HEK293 (cell line): ENCODE results near the gene TTYH2.

Source experiments
- CTCF ChIA-PET: fragments of 350-600 bp; formaldehyde crosslinking; extraction: SDS; loops from one replicate; lab custom pipeline; 2021; ENCODE audit warnings: antibody characterized with exemption; lab: Yijun Ruan, JAX
- POLR2A ChIA-PET: fragments of 300-600 bp; formaldehyde crosslinking; extraction: SDS; loops from one replicate; lab custom pipeline; 2020; ENCODE audit warnings: antibody characterized with exemption, inconsistent platforms; lab: Yijun Ruan, JAX
- H3K27ac ChIP-seq: fragments of 200-500 bp; sonication (Bioruptor generic); 2 replicates; pipeline ENCODE4 v1.5.1; 2014; ENCODE audit warnings: low read depth, low read length, control low read depth, inconsistent platforms; ENCODE audit errors: extremely low read depth
- H3K36me3 ChIP-seq, 2 experiments: fragments of 200-500 bp in 1 of 2; sonication (Bioruptor generic) in 1 of 2; 1 replicate in 1 of 2; 2 replicates in 1 of 2; pipeline ENCODE4 v1.5.1; 2014 to 2017; ENCODE audit warnings: inconsistent platforms in 2 of 2, low read length in 2 of 2; ENCODE audit not compliant: control insufficient read depth in 2 of 2, insufficient read depth in 1 of 2
- H3K4me1 ChIP-seq: fragments of 200-500 bp; sonication (Bioruptor generic); 2 replicates; pipeline ENCODE4 v1.5.1; 2014; ENCODE audit warnings: mild to moderate bottlenecking, low read length, inconsistent platforms; ENCODE audit not compliant: control insufficient read depth, insufficient read depth
- H3K4me3 ChIP-seq: 2 replicates; pipeline ENCODE4 v1.5.1; 2011; ENCODE audit warnings: low read depth, mild to moderate bottlenecking, control low read depth, low read length, moderate library complexity
- H3K9me3 ChIP-seq: fragments of 200-500 bp; sonication (Bioruptor generic); 2 replicates; pipeline ENCODE4 v1.5.1; 2014; ENCODE audit warnings: low read depth, low read length, inconsistent platforms; ENCODE audit not compliant: control insufficient read depth, insufficient read depth
- GLI2 ChIP-seq: fragments of 450-650 bp; formaldehyde crosslinking; IDR thresholded peaks from 2 replicates; pipeline ENCODE4; 2017; ENCODE audit warnings: missing biosample characterization, missing genetic modification characterization, low read depth, borderline replicate concordance
- KLF8 ChIP-seq: fragments of 450-650 bp; formaldehyde crosslinking; IDR thresholded peaks from 2 replicates; pipeline ENCODE4 v1.5.1; 2016; ENCODE audit warnings: missing biosample characterization, missing genetic modification characterization
- OSR2 ChIP-seq: fragments of 450-650 bp; formaldehyde crosslinking; IDR thresholded peaks from 2 replicates; pipeline ENCODE4 v1.5.1; 2016; ENCODE audit warnings: missing biosample characterization, missing genetic modification characterization
- TRIM28 ChIP-seq: IDR thresholded peaks from 2 replicates; pipeline ENCODE4 v1.6.1; 2011; ENCODE audit warnings: low read length, control low read depth, borderline replicate concordance
- ZBTB20 ChIP-seq: fragments of 450-650 bp; formaldehyde crosslinking; IDR thresholded peaks from 2 replicates; pipeline ENCODE4 v1.5.1; 2016; ENCODE audit warnings: missing biosample characterization, missing genetic modification characterization
- ZNF211 ChIP-seq: fragments of 450-650 bp; formaldehyde crosslinking; IDR thresholded peaks from 2 replicates; pipeline ENCODE4 v1.5.1; 2016; ENCODE audit warnings: low read depth, missing biosample characterization, missing genetic modification characterization
- ZNF239 ChIP-seq: fragments of 450-650 bp; formaldehyde crosslinking; IDR thresholded peaks from 2 replicates; pipeline ENCODE4 v1.5.1; 2016; ENCODE audit warnings: missing biosample characterization, missing genetic modification characterization
- ZNF544 ChIP-seq: fragments of 450-650 bp; formaldehyde crosslinking; IDR thresholded peaks from 2 replicates; pipeline ENCODE4 v1.5.0; 2017; ENCODE audit warnings: missing biosample characterization, missing genetic modification characterization
- ZNF626 ChIP-seq: fragments of 450-650 bp; sonication (Bioruptor Pico); formaldehyde crosslinking; IDR thresholded peaks from 2 replicates; pipeline ENCODE4 v1.5.1; 2018; ENCODE audit warnings: missing biosample characterization, missing genetic modification characterization, inconsistent platforms
- ZNF629 ChIP-seq: fragments of 450-650 bp; formaldehyde crosslinking; IDR thresholded peaks from 2 replicates; pipeline ENCODE4 v1.5.1; 2017; ENCODE audit warnings: missing biosample characterization, missing genetic modification characterization
- ZNF785 ChIP-seq: fragments of 450-650 bp; formaldehyde crosslinking; IDR thresholded peaks from 2 replicates; pipeline ENCODE4 v1.5.1; 2016; ENCODE audit warnings: missing biosample characterization, missing genetic modification characterization
- ZNF791 ChIP-seq: fragments of 450-650 bp; formaldehyde crosslinking; IDR thresholded peaks from 2 replicates; pipeline ENCODE4 v1.5.1; 2016; ENCODE audit warnings: missing biosample characterization, missing genetic modification characterization
- TF ChIP-seq, protein P1 (sequence below): fragments of 450-650 bp; formaldehyde crosslinking; conservative IDR thresholded peaks from 2 replicates; pipeline ENCODE4 v1.5.1; 2016; ENCODE audit warnings: low read depth, missing biosample characterization, missing genetic modification characterization
- TF ChIP-seq, protein P2 (sequence below): fragments of 450-650 bp; formaldehyde crosslinking; IDR thresholded peaks from 2 replicates; pipeline ENCODE4 v1.5.1; 2016; ENCODE audit warnings: missing biosample characterization, missing genetic modification characterization
- TF ChIP-seq, protein P3 (sequence below): fragments of 450-650 bp; formaldehyde crosslinking; IDR thresholded peaks from 2 replicates; pipeline ENCODE4 v1.5.1; 2016; ENCODE audit warnings: missing biosample characterization, missing genetic modification characterization
- TF ChIP-seq, protein P4 (sequence below): fragments of 450-650 bp; formaldehyde crosslinking; IDR thresholded peaks from 2 replicates; pipeline ENCODE4 v1.5.1; 2016; ENCODE audit warnings: missing biosample characterization, missing genetic modification characterization
- TF ChIP-seq, protein P5 (sequence below): fragments of 450-650 bp; IDR thresholded peaks from 2 replicates; pipeline ENCODE4 v1.5.1; 2018; ENCODE audit warnings: missing biosample characterization, missing genetic modification characterization

TTYH2 gene

DNA sequence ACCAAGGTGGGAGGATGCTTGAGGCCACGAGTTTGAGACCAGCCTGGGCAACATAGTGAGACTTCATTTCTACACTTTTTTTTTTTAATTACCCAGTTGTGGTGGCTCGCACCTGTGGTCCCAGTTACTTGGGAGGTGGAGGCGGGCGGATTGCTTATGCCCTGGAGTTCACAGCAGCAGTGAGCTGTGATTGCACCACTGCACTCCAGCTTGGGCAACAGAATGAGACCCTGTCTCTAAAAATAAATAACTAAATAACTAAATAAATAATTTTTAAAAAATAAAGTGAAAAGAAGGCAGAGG is 70.0 kb downstream of the TTYH2 start:
- no peaks in the 10 kb centered on the region for H3K9me3 ChIP-seq
- H3K27ac ChIP-seq, result no peak overlapping the region
- no peak overlapping the region for H3K4me3 ChIP-seq
- CTCF ChIA-PET, result interaction anchor here (0.6 to 8.8 kb wide), 11 partner anchors 9 to 1239 kb away, joined by 3 to 108 read pairs (median 3); partner anchors contain the start of gene DNAI2
- TF ChIP-seq, protein P1, sequence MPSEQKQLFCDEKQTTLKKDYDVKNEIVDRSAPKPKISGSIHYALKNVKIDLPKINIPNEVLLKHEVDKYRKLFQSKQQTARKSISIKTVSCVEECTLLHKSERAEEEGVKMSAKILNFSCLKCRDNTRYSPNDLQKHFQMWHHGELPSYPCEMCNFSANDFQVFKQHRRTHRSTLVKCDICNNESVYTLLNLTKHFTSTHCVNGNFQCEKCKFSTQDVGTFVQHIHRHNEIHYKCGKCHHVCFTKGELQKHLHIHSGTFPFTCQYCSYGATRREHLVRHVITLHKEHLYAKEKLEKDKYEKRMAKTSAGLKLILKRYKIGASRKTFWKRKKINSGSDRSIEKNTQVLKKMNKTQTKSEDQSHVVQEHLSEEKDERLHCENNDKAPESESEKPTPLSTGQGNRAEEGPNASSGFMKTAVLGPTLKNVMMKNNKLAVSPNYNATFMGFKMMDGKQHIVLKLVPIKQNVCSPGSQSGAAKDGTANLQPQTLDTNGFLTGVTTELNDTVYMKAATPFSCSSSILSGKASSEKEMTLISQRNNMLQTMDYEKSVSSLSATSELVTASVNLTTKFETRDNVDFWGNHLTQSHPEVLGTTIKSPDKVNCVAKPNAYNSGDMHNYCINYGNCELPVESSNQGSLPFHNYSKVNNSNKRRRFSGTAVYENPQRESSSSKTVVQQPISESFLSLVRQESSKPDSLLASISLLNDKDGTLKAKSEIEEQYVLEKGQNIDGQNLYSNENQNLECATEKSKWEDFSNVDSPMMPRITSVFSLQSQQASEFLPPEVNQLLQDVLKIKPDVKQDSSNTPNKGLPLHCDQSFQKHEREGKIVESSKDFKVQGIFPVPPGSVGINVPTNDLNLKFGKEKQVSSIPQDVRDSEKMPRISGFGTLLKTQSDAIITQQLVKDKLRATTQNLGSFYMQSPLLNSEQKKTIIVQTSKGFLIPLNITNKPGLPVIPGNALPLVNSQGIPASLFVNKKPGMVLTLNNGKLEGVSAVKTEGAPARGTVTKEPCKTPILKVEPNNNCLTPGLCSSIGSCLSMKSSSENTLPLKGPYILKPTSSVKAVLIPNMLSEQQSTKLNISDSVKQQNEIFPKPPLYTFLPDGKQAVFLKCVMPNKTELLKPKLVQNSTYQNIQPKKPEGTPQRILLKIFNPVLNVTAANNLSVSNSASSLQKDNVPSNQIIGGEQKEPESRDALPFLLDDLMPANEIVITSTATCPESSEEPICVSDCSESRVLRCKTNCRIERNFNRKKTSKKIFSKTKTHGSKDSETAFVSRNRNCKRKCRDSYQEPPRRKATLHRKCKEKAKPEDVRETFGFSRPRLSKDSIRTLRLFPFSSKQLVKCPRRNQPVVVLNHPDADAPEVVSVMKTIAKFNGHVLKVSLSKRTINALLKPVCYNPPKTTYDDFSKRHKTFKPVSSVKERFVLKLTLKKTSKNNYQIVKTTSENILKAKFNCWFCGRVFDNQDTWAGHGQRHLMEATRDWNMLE (tag by site-specific recombination), result no peak
- TF ChIP-seq, protein P2, sequence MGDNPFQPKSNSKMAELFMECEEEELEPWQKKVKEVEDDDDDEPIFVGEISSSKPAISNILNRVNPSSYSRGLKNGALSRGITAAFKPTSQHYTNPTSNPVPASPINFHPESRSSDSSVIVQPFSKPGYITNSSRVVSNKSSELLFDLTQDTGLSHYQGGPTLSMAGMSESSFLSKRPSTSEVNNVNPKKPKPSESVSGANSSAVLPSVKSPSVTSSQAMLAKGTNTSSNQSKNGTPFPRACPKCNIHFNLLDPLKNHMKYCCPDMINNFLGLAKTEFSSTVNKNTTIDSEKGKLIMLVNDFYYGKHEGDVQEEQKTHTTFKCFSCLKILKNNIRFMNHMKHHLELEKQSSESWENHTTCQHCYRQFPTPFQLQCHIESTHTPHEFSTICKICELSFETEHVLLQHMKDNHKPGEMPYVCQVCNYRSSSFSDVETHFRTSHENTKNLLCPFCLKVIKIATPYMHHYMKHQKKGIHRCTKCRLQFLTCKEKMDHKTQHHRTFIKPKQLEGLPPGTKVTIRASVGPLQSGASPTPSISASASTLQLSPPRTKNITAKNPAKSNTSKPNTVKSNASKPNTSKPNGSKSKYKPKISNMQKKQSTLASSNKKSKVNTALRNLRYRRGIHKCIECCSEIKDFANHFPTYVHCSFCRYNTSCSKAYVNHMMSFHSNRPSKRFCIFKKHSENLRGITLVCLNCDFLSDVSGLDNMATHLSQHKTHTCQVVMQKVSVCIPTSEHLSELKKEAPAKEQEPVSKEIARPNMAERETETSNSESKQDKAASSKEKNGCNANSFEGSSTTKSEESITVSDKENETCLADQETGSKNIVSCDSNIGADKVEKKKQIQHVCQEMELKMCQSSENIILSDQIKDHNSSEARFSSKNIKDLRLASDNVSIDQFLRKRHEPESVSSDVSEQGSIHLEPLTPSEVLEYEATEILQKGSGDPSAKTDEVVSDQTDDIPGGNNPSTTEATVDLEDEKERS (tag by site-specific recombination), result no peak
- TF ChIP-seq KLF8 (tag by site-specific recombination), result no peak
- TF ChIP-seq, protein P3, sequence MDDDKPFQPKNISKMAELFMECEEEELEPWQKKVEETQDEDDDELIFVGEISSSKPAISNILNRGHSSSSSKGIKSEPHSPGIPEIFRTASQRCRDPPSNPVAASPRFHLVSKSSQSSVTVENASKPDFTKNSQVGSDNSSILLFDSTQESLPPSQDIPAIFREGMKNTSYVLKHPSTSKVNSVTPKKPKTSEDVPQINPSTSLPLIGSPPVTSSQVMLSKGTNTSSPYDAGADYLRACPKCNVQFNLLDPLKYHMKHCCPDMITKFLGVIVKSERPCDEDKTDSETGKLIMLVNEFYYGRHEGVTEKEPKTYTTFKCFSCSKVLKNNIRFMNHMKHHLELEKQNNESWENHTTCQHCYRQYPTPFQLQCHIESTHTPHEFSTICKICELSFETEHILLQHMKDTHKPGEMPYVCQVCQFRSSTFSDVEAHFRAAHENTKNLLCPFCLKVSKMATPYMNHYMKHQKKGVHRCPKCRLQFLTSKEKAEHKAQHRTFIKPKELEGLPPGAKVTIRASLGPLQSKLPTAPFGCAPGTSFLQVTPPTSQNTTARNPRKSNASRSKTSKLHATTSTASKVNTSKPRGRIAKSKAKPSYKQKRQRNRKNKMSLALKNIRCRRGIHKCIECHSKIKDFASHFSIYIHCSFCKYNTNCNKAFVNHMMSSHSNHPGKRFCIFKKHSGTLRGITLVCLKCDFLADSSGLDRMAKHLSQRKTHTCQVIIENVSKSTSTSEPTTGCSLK, result no peak
- TF ChIP-seq ZNF239 (tag by site-specific recombination), result no peak
- TF ChIP-seq, protein P4, sequence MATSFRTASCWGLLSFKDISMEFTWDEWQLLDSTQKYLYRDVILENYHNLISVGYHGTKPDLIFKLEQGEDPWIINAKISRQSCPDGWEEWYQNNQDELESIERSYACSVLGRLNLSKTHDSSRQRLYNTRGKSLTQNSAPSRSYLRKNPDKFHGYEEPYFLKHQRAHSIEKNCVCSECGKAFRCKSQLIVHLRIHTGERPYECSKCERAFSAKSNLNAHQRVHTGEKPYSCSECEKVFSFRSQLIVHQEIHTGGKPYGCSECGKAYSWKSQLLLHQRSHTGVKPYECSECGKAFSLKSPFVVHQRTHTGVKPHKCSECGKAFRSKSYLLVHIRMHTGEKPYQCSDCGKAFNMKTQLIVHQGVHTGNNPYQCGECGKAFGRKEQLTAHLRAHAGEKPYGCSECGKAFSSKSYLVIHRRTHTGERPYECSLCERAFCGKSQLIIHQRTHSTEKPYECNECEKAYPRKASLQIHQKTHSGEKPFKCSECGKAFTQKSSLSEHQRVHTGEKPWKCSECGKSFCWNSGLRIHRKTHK, result no peak
- TF ChIP-seq GLI2 (tag by site-specific recombination), result no peak
- no peak for TF ChIP-seq ZNF785 (tag by site-specific recombination)
- no peak for TF ChIP-seq ZNF544
- TF ChIP-seq ZBTB20 (tag by site-specific recombination), result no peak
- TF ChIP-seq TRIM28, result no peak
- TF ChIP-seq ZNF211 (tag by site-specific recombination), result no peak
- no peak for TF ChIP-seq ZNF626
- TF ChIP-seq, protein P5, sequence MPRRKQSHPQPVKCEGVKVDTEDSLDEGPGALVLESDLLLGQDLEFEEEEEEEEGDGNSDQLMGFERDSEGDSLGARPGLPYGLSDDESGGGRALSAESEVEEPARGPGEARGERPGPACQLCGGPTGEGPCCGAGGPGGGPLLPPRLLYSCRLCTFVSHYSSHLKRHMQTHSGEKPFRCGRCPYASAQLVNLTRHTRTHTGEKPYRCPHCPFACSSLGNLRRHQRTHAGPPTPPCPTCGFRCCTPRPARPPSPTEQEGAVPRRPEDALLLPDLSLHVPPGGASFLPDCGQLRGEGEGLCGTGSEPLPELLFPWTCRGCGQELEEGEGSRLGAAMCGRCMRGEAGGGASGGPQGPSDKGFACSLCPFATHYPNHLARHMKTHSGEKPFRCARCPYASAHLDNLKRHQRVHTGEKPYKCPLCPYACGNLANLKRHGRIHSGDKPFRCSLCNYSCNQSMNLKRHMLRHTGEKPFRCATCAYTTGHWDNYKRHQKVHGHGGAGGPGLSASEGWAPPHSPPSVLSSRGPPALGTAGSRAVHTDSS, result no peak
- no peak for TF ChIP-seq ZNF629 (tag by site-specific recombination)
- TF ChIP-seq ZNF791 (tag by site-specific recombination), result no peak
- no peak for TF ChIP-seq OSR2 (tag by site-specific recombination)
- TF ChIP-seq, all 188 proteins: peak for 0
- POLR2A ChIA-PET, result no interaction called here
- Histone ChIP-seq H3K4me1 (0 out of 2 replicates have a peak, but pooled peaks cover 2% of the 10 kb centered on the region), H3K36me3 (no peaks in the 10 kb centered on the region)
